ENCODE data around the gene KLF7. TPM values are rescaled to one million over a fixed set of nuclear protein-coding genes. Genes with fewer than 3 reads are reported as not detected.

KLF7 gene
- total RNA-seq, 2 experiments from 2014 or later = 90.1 to 96.9 TPM

DNA sequence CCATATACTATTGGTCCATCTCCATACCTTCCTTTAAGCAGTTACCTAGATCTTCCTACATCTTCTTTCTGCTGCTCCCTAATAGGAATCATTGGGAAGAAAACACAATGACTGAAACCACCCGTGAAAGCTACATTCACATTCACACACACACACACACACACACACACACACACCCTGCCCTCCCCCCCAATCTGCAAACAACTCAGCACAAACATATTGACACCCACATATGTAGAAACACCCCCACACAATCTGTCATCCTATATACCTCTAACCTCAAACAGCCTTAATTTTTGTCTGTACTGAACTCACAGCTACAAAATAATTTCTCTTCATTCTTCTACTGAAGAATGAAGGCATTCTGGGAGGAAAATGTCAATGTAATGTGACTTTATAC is 63.8 kb downstream of the KLF7 start:
- no peaks in the 10 kb centered on the region for H3K9me3 Mint-ChIP-seq
- CTCF ChIA-PET = no interaction called here
- Histone ChIP-seq H3K27me3 (ENCODE audit: control insufficient read depth in 1 of 2, insufficient read depth in 2 of 2, low read length in 2 of 2) (no peaks in the 10 kb centered on the region), H3K9me3 (ENCODE audit: control insufficient read depth in 1 of 2, insufficient read depth in 1 of 2, low read length in 2 of 2) (no peaks in the 10 kb centered on the region), H3K4me1 (ENCODE audit: insufficient read depth, low read length) (no peaks in the 10 kb centered on the region), H3K36me3 (ENCODE audit: insufficient read depth, low read length) (peaks cover 3% of the 10 kb centered on the region), H3K27ac (ENCODE audit: low read depth in 1 of 2, low read length in 2 of 2) (no peak overlapping the region), H3K4me3 (ENCODE audit: low read length) (no peak overlapping the region)
- H3K36me3 Mint-ChIP-seq (ENCODE audit: low read depth) = peaks cover 49% of the 10 kb centered on the region
- H3K4me1 Mint-ChIP-seq (ENCODE audit: low read depth) = peaks cover 24% of the 10 kb centered on the region
- intact Hi-C loops (cut with DNase I, micrococcal nuclease) = no loop called here
- H3K27ac Mint-ChIP-seq = no peak overlapping the region
- ATAC-seq (ENCODE audit: poor library complexity) (no peak), DNase-seq (no peak)
- H3K27me3 Mint-ChIP-seq = no peaks in the 10 kb centered on the region
- TF ChIP-seq, protein P1, sequence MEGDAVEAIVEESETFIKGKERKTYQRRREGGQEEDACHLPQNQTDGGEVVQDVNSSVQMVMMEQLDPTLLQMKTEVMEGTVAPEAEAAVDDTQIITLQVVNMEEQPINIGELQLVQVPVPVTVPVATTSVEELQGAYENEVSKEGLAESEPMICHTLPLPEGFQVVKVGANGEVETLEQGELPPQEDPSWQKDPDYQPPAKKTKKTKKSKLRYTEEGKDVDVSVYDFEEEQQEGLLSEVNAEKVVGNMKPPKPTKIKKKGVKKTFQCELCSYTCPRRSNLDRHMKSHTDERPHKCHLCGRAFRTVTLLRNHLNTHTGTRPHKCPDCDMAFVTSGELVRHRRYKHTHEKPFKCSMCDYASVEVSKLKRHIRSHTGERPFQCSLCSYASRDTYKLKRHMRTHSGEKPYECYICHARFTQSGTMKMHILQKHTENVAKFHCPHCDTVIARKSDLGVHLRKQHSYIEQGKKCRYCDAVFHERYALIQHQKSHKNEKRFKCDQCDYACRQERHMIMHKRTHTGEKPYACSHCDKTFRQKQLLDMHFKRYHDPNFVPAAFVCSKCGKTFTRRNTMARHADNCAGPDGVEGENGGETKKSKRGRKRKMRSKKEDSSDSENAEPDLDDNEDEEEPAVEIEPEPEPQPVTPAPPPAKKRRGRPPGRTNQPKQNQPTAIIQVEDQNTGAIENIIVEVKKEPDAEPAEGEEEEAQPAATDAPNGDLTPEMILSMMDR (IDR thresholded peaks at IDR 0.05) = no peak
- no peak overlapping the region for H3K4me3 Mint-ChIP-seq
- POLR2A ChIA-PET = no interaction called here

DNA sequence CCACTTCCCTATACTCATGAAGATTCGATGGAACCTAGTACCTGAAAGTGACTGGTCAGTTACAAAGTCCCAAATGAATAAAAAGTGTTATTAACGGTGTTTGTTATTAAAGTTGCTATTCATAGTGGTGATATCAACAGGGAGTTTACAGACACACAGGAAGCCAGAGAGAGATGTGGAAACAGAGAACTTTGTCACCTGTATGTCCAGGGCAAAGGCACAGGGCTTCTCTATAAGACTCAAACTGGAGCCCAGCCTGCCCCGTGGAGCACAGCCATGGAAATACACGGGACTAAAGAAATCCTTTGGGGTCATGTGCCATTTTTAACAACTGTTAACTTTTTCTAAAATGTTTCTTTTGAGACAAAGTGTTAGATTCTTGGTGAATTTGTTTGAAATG is 68.5 kb downstream of the KLF7 start:
- ATAC-seq (ENCODE audit: poor library complexity) = no peak
- Mint-ChIP-seq H3K27me3 (no peaks in the 10 kb centered on the region), H3K27ac (no peak overlapping the region), H3K4me1 (ENCODE audit: low read depth) (peaks cover 21% of the 10 kb centered on the region), H3K36me3 (ENCODE audit: low read depth) (peaks cover 30% of the 10 kb centered on the region), H3K4me3 (no peak overlapping the region), H3K9me3 (no peaks in the 10 kb centered on the region)
- Histone ChIP-seq H3K4me1 (ENCODE audit: insufficient read depth, low read length) (peaks cover 1% of the 10 kb centered on the region), H3K4me3 (ENCODE audit: low read length) (no peak overlapping the region), H3K36me3 (ENCODE audit: insufficient read depth, low read length) (no peaks in the 10 kb centered on the region), H3K27me3 (ENCODE audit: control insufficient read depth in 1 of 2, insufficient read depth in 2 of 2, low read length in 2 of 2) (no peaks in the 10 kb centered on the region), H3K27ac (ENCODE audit: low read depth in 1 of 2, low read length in 2 of 2) (no peak overlapping the region), H3K9me3 (ENCODE audit: control insufficient read depth in 1 of 2, insufficient read depth in 1 of 2, low read length in 2 of 2) (no peaks in the 10 kb centered on the region)
- intact Hi-C loops (cut with DNase I, micrococcal nuclease) = no loop called here
- TF ChIP-seq, protein P1 (IDR thresholded peaks at IDR 0.05) = no peak
- no peak for DNase-seq
- ChIA-PET POLR2A (interaction anchor here (1.1 kb wide), 1 partner anchor 9 kb away, joined by 3 read pairs; no protein-coding TSS in a partner anchor), CTCF (no interaction called here)

DNA sequence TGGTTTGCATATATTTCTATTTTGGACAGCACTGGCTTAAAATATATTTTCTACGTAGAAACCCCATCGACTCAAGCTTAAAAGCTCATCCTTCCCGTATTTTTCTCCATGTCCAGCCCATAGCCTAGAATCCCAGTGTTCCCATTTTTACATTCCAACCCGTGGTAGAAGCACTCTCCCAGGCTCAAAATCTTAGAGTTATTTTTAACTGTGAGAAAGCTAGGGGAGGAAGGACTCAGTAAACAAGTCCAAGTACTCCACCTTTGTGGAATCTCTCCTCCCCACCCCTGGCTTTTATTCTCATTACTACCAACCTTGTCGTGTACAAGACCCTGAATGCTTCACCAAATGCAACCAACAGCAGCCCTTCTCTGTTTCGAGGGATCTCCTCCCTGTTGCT is 69.8 kb downstream of the KLF7 start:
- intact Hi-C loops (cut with DNase I, micrococcal nuclease) = no loop called here
- Histone ChIP-seq H3K4me3 (ENCODE audit: low read length) (no peak overlapping the region), H3K27ac (ENCODE audit: low read depth in 1 of 2, low read length in 2 of 2) (no peak overlapping the region), H3K9me3 (ENCODE audit: control insufficient read depth in 1 of 2, insufficient read depth in 1 of 2, low read length in 2 of 2) (no peaks in the 10 kb centered on the region), H3K36me3 (ENCODE audit: insufficient read depth, low read length) (no peaks in the 10 kb centered on the region), H3K27me3 (ENCODE audit: control insufficient read depth in 1 of 2, insufficient read depth in 2 of 2, low read length in 2 of 2) (no peaks in the 10 kb centered on the region), H3K4me1 (ENCODE audit: insufficient read depth, low read length) (peaks cover 5% of the 10 kb centered on the region)
- ATAC-seq (ENCODE audit: poor library complexity) (no peak), DNase-seq (no peak)
- peaks cover 31% of the 10 kb centered on the region for H3K4me1 Mint-ChIP-seq (ENCODE audit: low read depth)
- no peak overlapping the region for H3K4me3 Mint-ChIP-seq
- CTCF ChIA-PET = interaction anchor here (1.3 kb wide), 1 partner anchor 10 kb away, joined by 4 read pairs; no protein-coding TSS in a partner anchor
- no peak overlapping the region for H3K27ac Mint-ChIP-seq
- peaks cover 17% of the 10 kb centered on the region for H3K36me3 Mint-ChIP-seq (ENCODE audit: low read depth)
- TF ChIP-seq, protein P1 (IDR thresholded peaks at IDR 0.05) = no peak
- H3K9me3 Mint-ChIP-seq = no peaks in the 10 kb centered on the region
- POLR2A ChIA-PET = no interaction called here
- no peaks in the 10 kb centered on the region for H3K27me3 Mint-ChIP-seq
